HPDE6-E6E7 (cell line): ENCODE data around the gene CACNA1D.

ENCODE experiments used
- DNase-seq: peaks from one replicate; pipeline ENCODE4 v3.0.0; 2011; ENCODE audit warnings: missing footprints; ENCODE audit errors: extremely low spot score

The CACNA1D gene

GRCh38 chr3:53713626-53714025 is 219.2 kb downstream of the CACNA1D start:
- no peak for DNase-seq

GRCh38 chr3:53715815-53716483 is 221.5 kb downstream of the CACNA1D start:
- no peak for DNase-seq

- no peak for DNase-seq
Measured at GRCh38 chr3:53716998-53717397, 222.6 kb downstream of the CACNA1D start.

- no peak for DNase-seq
Measured at GRCh38 chr3:53718462-53718861, 224.1 kb downstream of the CACNA1D start.

GRCh38 chr3:53719796-53720195 is 225.4 kb downstream of the CACNA1D start:
- no peak for DNase-seq

GRCh38 chr3:53721187-53722119 is 227.0 kb downstream of the CACNA1D start:
- no peak for DNase-seq

GRCh38 chr3:53724566-53724965 is 230.2 kb downstream of the CACNA1D start:
- DNase-seq = no peak

- DNase-seq = no peak
Measured at GRCh38 chr3:53725387-53725995, 231.1 kb downstream of the CACNA1D start.

GRCh38 chr3:53726643-53727042 is 232.2 kb downstream of the CACNA1D start:
- DNase-seq = no peak

- DNase-seq = no peak
Measured at GRCh38 chr3:53728606-53729005, 234.2 kb downstream of the CACNA1D start.

- DNase-seq = no peak
Measured at GRCh38 chr3:53729159-53729558, 234.7 kb downstream of the CACNA1D start.

GRCh38 chr3:53729618-53730017 is 235.2 kb downstream of the CACNA1D start:
- no peak for DNase-seq

GRCh38 chr3:53730576-53730975 is 236.2 kb downstream of the CACNA1D start:
- no peak for DNase-seq

- DNase-seq = no peak
Measured at GRCh38 chr3:53731934-53732624, 237.7 kb downstream of the CACNA1D start.

- DNase-seq = no peak
Measured at GRCh38 chr3:53733446-53733845, 239.0 kb downstream of the CACNA1D start.

- no peak for DNase-seq
Measured at GRCh38 chr3:53739966-53740365, 245.6 kb downstream of the CACNA1D start.

GRCh38 chr3:53740956-53741355 is 246.5 kb downstream of the CACNA1D start:
- no peak for DNase-seq

- no peak for DNase-seq
Measured at GRCh38 chr3:53744351-53744750, 249.9 kb downstream of the CACNA1D start.

- DNase-seq = no peak
Measured at GRCh38 chr3:53747559-53747958, 253.1 kb downstream of the CACNA1D start.

GRCh38 chr3:53748512-53749271 is 254.3 kb downstream of the CACNA1D start:
- no peak for DNase-seq

- no peak for DNase-seq
Measured at GRCh38 chr3:53749448-53749847, 255.0 kb downstream of the CACNA1D start.
